HFFc6 (cell line): ENCODE data around the gene SPDYC. TPM values are rescaled to one million over a fixed set of nuclear protein-coding genes. Genes with fewer than 3 reads are reported as not detected.

Experiments used
- DNase-seq: peaks from one replicate; pipeline ENCODE4 v3.0.0-alpha.2; 2018
- H3K27ac Mint-ChIP-seq: 2 replicates; pipeline ENCODE4 v1.8.0; 2020; ENCODE audit warnings: mild to moderate bottlenecking, mixed read lengths
- H3K27me3 Mint-ChIP-seq: 2 replicates; pipeline ENCODE4 v1.8.0; 2021; ENCODE audit warnings: mild to moderate bottlenecking, moderate library complexity, mixed read lengths; ENCODE audit not compliant: insufficient read depth
- H3K36me3 Mint-ChIP-seq: 2 replicates; pipeline ENCODE4 v1.8.0; 2021; ENCODE audit warnings: low read depth, mixed read lengths
- H3K4me1 Mint-ChIP-seq: 2 replicates; pipeline ENCODE4 v1.8.0; 2020; ENCODE audit warnings: low read depth, mixed read lengths
- H3K4me3 Mint-ChIP-seq: 2 replicates; pipeline ENCODE4 v1.8.0; 2020; ENCODE audit warnings: mild to moderate bottlenecking, moderate library complexity, mixed read lengths
- H3K9me3 Mint-ChIP-seq: 2 replicates; pipeline ENCODE4 v1.8.0; 2020; ENCODE audit warnings: mild to moderate bottlenecking, mixed read lengths
- CTCF ChIP-seq: fragments of 200-600 bp; sonication (generic); IDR thresholded peaks from 2 replicates; pipeline ENCODE4 v1.5.0; 2021; ENCODE audit warnings: antibody characterized with exemption, mild to moderate bottlenecking
- total RNA-seq, 6 experiments: library from RNA; stranded (reverse); fragmentation: NEBNext Ultra II Directional; extraction: Animal tissue kit (Norgen Biotek cat#: 25700); gene quantifications; 2 replicates in 1 of 6; 3 replicates in 5 of 6; pipeline ENCODE4 v1.2.3, GENCODE V29; 2021

Gene SPDYC
- total RNA-seq, 6 experiments from 2014 or later, result not detected

GRCh38 chr11:65210361-65210731 lies 40.3 kb downstream of the SPDYC start:
- no peak overlapping the region for H3K27ac Mint-ChIP-seq
- peaks cover 12% of the 10 kb centered on the region for H3K36me3 Mint-ChIP-seq
- peaks cover 11% of the 10 kb centered on the region for H3K27me3 Mint-ChIP-seq
- H3K9me3 Mint-ChIP-seq, result no peaks in the 10 kb centered on the region
- TF ChIP-seq CTCF, result no peak
- H3K4me3 Mint-ChIP-seq, result no peak overlapping the region
- DNase-seq, result no peak
- H3K4me1 Mint-ChIP-seq, result peaks cover 7% of the 10 kb centered on the region; the same call in 1 of the 2 replicates

DNA sequence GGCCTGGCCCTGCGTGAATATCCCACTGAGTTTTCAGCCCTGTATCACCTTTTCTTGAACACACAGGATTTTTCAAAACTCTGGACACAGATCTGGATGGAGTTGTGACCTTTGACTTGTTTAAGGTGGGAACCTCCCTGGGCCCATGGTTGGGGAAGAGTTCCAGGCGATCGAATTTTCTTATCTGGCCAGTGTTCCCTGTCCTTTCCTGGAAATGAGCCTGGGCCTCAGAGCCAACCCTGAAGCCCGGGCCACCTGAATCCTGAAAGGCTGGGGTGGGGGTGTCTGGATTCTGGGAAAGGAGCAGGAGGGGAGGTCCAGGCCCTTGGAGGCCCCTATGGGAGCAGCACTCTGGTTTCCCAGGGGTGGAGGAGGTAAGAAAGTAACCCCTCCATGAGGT lies 40.7 kb downstream of the SPDYC start:
- DNase-seq, result no peak
- H3K27me3 Mint-ChIP-seq, result peaks cover 13% of the 10 kb centered on the region
- H3K4me1 Mint-ChIP-seq, result peaks cover 7% of the 10 kb centered on the region
- H3K36me3 Mint-ChIP-seq, result peaks cover 16% of the 10 kb centered on the region
- TF ChIP-seq CTCF, result no peak
- H3K27ac Mint-ChIP-seq, result no peak overlapping the region
- no peaks in the 10 kb centered on the region for H3K9me3 Mint-ChIP-seq
- no peak overlapping the region for H3K4me3 Mint-ChIP-seq

DNA sequence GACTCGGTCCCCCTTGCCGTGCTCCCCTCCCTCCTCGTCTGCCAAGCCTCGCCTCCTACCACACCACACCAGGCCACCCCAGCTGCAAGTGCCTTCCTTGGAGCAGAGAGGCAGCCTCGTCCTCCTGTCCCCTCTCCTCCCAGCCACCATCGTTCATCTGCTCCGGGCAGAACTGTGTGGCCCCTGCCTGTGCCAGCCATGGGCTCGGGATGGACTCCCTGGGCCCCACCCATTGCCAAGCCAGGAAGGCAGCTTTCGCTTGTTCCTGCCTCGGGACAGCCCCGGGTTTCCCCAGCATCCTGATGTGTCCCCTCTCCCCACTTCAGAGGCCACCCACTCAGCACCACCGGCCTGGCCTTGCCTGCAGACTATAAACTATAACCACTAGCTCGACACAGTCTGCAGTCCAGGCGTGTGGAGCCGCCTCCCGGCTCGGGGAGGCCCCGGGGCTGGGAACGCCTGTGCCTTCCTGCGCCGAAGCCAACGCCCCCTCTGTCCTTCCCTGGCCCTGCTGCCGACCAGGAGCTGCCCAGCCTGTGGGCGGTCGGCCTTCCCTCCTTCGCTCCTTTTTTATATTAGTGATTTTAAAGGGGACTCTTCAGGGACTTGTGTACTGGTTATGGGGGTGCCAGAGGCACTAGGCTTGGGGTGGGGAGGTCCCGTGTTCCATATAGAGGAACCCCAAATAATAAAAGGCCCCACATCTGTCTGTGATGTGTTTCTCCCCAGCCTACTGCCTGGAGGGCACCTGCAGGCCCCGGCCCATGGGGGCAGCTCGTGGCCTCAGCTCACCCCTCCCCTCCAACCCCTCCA lies 41.5 kb downstream of the SPDYC start:
- Mint-ChIP-seq H3K9me3 (no peaks in the 10 kb centered on the region), H3K4me3 (no peak overlapping the region), H3K27ac (no peak overlapping the region), H3K4me1 (peaks cover 7% of the 10 kb centered on the region), H3K27me3 (peaks cover 14% of the 10 kb centered on the region), H3K36me3 (peaks cover 16% of the 10 kb centered on the region)
- DNase-seq, result no peak
- no peak for TF ChIP-seq CTCF

- H3K27me3 Mint-ChIP-seq, result peaks cover 14% of the 10 kb centered on the region
Measured at GRCh38 chr11:65212226-65212801, 42.3 kb downstream of the SPDYC start.

More at GRCh38 chr11:65212226-65212801, 42.3 kb downstream of the SPDYC start:
- Mint-ChIP-seq H3K9me3 (no peaks in the 10 kb centered on the region), H3K4me1 (peaks cover 7% of the 10 kb centered on the region), H3K4me3 (no peak overlapping the region), H3K36me3 (peaks cover 12% of the 10 kb centered on the region), H3K27ac (no peak overlapping the region)
- no peak for DNase-seq
- TF ChIP-seq CTCF, result no peak
